Endothelial cell (in vitro differentiated cells): ENCODE results near the gene ARMC3. TPM values are rescaled to one million over a fixed set of nuclear protein-coding genes. Genes with fewer than 3 reads are reported as not detected.

Experiments used
- DNase-seq: peaks from one replicate; pipeline ENCODE4 v3.0.0; 2021; ENCODE audit warnings: low spot score
- H3K27ac Mint-ChIP-seq: one replicate; pipeline ENCODE4 v1.8.0; 2021; ENCODE audit warnings: mixed read lengths, inconsistent platforms; ENCODE audit not compliant: unreplicated experiment
- H3K27me3 Mint-ChIP-seq: one replicate; pipeline ENCODE4 v1.8.0; 2021; ENCODE audit warnings: mild to moderate bottlenecking, moderate library complexity, mixed read lengths, inconsistent platforms; ENCODE audit not compliant: unreplicated experiment
- H3K36me3 Mint-ChIP-seq: one replicate; pipeline ENCODE4 v1.8.0; 2021; ENCODE audit warnings: mild to moderate bottlenecking, low read depth, mixed read lengths, inconsistent platforms; ENCODE audit not compliant: unreplicated experiment
- H3K4me1 Mint-ChIP-seq: one replicate; pipeline ENCODE4 v1.8.0; 2021; ENCODE audit warnings: mild to moderate bottlenecking, mixed read lengths, inconsistent platforms; ENCODE audit not compliant: unreplicated experiment
- H3K4me3 Mint-ChIP-seq: one replicate; pipeline ENCODE4 v1.8.0; 2021; ENCODE audit warnings: mild to moderate bottlenecking, mixed read lengths, inconsistent platforms; ENCODE audit not compliant: unreplicated experiment
- H3K9me3 Mint-ChIP-seq: one replicate; pipeline ENCODE4 v1.8.0; 2021; ENCODE audit warnings: mixed read lengths, inconsistent platforms; ENCODE audit not compliant: unreplicated experiment
- total RNA-seq: library from RNA; stranded (reverse); fragmentation: NEBNext Ultra II Directional; extraction: Animal tissue kit (Norgen Biotek cat#: 25700); gene quantifications from one replicate; pipeline ENCODE4 v1.2.1, GENCODE V29; 2021; ENCODE audit not compliant: unreplicated experiment
- TF ChIP-seq, protein P1 (sequence below): fragments of 200-600 bp; sonication (generic); IDR thresholded peaks from one replicate; pipeline ENCODE4 v1.5.0; 2021; ENCODE audit warnings: antibody characterized with exemption; ENCODE audit not compliant: unreplicated experiment

Gene ARMC3
- total RNA-seq, 1 donor from 2014 or later = 2.1 TPM

DNA sequence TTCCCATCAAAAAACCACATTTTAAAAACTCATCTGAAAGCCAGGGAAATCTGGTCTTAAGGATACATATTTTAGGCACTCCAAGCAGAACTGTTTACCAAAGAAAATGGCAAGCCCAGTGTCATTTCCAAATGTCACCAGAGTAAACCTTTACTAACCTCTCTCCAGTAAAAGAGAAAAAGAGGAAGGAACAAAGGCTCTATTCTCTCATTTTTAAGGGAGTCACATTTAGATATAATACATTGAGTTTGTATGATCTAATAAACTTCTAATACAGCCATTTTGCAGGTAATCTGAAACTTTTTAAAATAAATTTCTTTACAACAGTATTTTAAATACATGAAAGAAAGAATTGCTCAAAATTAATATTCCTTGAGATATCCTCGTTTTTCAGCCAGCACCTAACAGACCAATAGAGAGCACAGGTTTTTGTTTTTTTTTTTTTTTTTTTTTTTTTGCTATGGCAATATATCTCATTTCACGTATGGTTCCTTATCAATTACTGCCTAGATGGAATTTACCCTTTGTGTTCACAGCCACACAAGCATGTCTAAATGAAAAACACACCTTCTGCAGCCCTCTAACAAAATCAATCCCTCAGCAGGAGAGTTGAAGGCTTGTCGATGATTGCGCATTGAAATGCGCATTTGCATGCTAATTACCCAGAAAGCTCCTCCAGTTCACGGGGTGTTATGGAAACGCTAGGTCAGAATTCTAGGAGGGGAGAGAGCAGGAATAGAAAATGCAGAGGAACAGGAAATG, 127.8 kb downstream of the ARMC3 start:
- Mint-ChIP-seq H3K27ac (no peak overlapping the region), H3K27me3 (no peaks in the 10 kb centered on the region), H3K4me3 (no peak overlapping the region), H3K9me3 (no peaks in the 10 kb centered on the region), H3K4me1 (peaks cover 10% of the 10 kb centered on the region), H3K36me3 (peaks cover 7% of the 10 kb centered on the region)
- no peak for DNase-seq
- TF ChIP-seq, protein P1, sequence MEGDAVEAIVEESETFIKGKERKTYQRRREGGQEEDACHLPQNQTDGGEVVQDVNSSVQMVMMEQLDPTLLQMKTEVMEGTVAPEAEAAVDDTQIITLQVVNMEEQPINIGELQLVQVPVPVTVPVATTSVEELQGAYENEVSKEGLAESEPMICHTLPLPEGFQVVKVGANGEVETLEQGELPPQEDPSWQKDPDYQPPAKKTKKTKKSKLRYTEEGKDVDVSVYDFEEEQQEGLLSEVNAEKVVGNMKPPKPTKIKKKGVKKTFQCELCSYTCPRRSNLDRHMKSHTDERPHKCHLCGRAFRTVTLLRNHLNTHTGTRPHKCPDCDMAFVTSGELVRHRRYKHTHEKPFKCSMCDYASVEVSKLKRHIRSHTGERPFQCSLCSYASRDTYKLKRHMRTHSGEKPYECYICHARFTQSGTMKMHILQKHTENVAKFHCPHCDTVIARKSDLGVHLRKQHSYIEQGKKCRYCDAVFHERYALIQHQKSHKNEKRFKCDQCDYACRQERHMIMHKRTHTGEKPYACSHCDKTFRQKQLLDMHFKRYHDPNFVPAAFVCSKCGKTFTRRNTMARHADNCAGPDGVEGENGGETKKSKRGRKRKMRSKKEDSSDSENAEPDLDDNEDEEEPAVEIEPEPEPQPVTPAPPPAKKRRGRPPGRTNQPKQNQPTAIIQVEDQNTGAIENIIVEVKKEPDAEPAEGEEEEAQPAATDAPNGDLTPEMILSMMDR = no peak

DNA sequence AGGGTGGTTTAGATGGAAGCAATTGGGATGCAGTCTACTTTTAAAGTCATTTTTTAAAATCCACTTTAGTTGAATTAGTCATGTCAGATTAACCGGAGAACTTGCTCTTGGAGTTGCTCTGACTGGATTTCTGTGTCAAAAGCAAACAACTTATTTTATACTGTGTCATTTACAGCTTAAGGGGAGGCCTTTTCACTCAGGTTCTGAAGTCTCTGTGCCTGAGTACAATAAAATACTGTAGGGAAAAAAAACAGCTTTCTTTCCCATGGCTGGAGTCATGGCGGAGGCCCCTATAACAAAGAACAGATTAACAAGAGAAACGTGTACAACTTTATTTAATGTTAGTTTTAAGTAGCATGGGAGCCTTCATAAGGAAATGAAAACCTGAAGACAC, 128.3 kb downstream of the ARMC3 start:
- no peaks in the 10 kb centered on the region for H3K27me3 Mint-ChIP-seq
- peaks cover 12% of the 10 kb centered on the region for H3K36me3 Mint-ChIP-seq
- H3K27ac Mint-ChIP-seq = no peak overlapping the region
- no peaks in the 10 kb centered on the region for H3K9me3 Mint-ChIP-seq
- peaks cover 8% of the 10 kb centered on the region for H3K4me1 Mint-ChIP-seq
- DNase-seq = no peak
- no peak overlapping the region for H3K4me3 Mint-ChIP-seq
- TF ChIP-seq, protein P1 = no peak

DNA sequence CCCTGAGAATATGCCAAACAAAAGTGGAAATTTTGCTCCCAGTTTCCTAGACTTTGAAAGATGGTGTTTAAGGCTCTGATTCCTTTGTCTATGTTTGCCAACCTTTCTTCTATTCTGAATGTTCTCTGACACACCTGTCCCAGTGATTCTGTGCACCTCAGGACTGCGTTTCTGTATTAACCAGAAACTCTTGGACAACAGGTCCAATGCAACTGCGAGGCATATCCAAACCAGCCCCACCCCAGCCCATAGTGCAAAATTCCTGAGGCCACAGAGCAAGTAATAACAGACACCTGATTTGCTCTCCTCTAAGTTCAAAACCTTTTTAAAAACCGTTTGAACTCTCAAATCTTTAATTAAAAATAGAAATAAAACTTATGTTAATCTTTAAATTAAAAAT, 130.5 kb downstream of the ARMC3 start:
- Mint-ChIP-seq H3K27me3 (no peaks in the 10 kb centered on the region), H3K4me1 (peaks cover 10% of the 10 kb centered on the region), H3K4me3 (no peak overlapping the region), H3K36me3 (peaks cover 12% of the 10 kb centered on the region), H3K9me3 (no peaks in the 10 kb centered on the region), H3K27ac (no peak overlapping the region)
- DNase-seq = no peak
- TF ChIP-seq, protein P1 = no peak

DNA sequence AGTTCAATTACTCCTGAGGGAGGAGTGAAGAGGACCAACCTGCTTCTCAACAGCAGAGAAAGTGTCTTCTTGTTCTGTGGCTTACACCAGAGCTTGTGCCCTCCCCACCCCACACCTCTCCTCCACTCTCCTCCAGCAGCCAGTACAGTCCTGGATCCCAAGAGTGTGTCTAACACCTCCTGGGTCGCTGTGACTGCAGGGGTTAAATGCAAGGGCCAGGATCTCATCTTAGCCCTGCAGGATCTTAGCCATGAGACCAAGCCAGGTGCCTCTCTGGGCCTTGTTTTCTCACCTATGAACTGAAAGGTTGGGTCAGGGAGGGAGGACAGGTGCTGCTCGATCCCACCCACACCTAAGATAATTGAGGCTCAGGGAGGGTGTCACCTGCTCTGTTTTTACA, 133.1 kb downstream of the ARMC3 start:
- Mint-ChIP-seq H3K4me1 (peaks cover 8% of the 10 kb centered on the region), H3K27ac (no peak overlapping the region), H3K4me3 (no peak overlapping the region), H3K9me3 (no peaks in the 10 kb centered on the region), H3K27me3 (peaks cover 2% of the 10 kb centered on the region), H3K36me3 (peaks cover 12% of the 10 kb centered on the region)
- TF ChIP-seq, protein P1 = no peak
- no peak for DNase-seq
